ENCODE results near the gene CDKAL1.

DNA sequence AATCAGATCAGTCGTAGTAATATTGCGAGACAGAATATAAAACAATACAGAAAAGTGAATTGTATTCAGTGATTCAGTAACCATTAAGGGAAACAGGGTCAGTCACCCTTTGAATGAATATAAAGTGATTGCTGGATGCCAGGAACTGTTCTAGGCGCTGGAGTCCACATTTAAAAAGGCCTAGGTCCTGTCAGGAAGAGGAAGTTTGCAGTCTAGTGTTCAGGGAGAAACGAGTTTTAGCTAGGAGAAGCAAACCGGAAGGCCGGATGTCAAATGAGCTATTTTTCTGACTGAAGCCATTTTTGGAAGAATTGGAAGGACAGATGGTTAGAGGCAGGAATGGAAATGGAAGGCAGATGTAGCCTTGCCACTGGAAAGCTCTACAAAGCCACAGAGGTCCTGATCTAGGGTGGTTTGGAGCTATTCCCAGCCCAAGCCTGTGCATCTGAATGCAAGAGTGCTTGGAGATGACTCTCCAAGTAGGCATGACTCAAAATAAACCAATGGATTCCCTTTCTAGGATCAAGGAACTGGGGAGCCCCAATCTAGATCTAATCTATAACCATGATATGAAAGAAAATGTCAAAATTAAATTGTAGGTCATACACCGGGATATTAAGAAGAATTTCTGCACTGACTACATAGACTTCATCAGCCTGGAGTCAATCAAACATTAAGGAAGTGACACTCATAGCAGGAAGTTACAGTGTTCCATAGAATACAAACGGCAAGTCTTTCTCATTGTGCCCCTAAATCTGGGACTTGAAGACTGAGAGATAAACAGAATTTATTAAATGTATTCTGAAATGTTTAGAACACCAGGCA is 36.8 kb upstream of the CDKAL1 start:
- TF ChIP-seq POLR2A (IDR thresholded peaks at IDR 0.05; ENCODE audit: insufficient read depth in 1 of 2, low read depth in 2 of 2, low read length in 2 of 2), result no peak
- TF ChIP-seq YY1 (IDR thresholded peaks at IDR 0.05; ENCODE audit: insufficient read depth, insufficient replicate concordance, low read depth, low read length), result no peak
- no peak for TF ChIP-seq ZSCAN25 (CRISPR knock-in tag; IDR thresholded peaks at IDR 0.05)
- TF ChIP-seq NFYB (CRISPR knock-in tag; IDR thresholded peaks at IDR 0.05), result no peak
- TF ChIP-seq ZNF570 (CRISPR knock-in tag; IDR thresholded peaks at IDR 0.05; ENCODE audit: borderline replicate concordance), result no peak
